ENCODE results near the gene TNFRSF19.
"Not testable (repeated sequence)": the region's sequence is repeated elsewhere in the genome, so short reads cannot be mapped to it uniquely, and the experiment has no call there.

TNFRSF19 gene

DNA sequence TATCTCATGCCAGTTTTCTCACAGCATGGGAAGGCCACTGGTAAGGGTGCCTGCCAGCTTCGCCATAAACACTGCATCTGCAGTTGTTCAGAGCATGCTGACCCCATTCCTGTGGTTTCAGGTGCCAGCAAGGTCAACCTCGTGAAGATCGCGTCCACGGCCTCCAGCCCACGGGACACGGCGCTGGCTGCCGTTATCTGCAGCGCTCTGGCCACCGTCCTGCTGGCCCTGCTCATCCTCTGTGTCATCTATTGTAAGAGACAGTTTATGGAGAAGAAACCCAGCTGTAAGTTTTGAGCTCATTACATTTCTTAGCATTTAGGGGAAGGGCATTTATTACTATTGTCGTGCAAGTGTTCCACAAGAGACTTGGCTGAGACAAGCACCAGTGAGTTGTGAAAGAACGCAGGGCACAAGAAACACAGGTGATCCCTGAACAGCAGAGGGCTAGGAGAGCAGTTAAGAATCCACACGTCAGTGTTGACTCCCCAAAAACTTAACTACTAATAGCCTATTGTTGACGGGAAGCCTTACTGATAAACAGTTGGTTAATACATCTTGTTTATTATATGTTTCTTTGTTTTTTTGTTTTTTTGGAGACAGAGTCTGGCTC, 88.8 kb downstream of the TNFRSF19 start:
- no peak for DNase-seq

DNA sequence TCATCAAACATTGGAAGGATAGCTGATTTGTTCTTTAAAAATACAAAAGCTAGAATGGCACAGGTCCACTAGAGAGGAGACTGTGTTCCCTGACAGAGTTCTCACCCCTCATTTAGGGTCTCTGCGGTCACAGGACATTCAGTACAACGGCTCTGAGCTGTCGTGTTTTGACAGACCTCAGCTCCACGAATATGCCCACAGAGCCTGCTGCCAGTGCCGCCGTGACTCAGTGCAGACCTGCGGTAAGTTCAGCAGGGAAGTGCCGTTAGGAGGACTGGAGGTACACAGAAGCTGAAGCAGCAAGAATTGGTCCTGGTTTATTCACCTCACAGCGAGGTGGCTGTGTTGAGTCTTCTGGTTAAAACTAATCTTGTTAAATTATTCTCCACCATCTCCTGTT, 90.0 kb downstream of the TNFRSF19 start:
- no peak for DNase-seq

GRCh38 chr13:23666582-23666981, 96.4 kb downstream of the TNFRSF19 start:
- no peak for DNase-seq

DNA sequence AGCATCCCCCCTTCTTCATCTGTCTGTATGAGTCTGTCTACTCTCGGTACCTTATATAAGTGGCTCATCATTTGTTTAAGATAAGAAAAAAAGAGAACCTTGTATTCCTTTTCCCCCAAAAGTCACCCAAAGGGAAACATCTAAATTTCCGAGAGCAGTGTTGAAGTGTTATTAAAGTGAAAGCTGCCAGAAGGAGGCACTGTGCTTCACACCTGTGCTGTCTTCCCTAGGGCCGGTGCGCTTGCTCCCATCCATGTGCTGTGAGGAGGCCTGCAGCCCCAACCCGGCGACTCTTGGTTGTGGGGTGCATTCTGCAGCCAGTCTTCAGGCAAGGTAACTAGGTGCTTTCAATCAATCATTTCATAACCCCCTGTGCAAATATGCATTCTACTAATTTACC, 97.5 kb downstream of the TNFRSF19 start:
- no peak for DNase-seq

- no peak for DNase-seq
These were observed 98.3 kb downstream of the TNFRSF19 start for GRCh38 chr13:23668562-23668961.

DNA sequence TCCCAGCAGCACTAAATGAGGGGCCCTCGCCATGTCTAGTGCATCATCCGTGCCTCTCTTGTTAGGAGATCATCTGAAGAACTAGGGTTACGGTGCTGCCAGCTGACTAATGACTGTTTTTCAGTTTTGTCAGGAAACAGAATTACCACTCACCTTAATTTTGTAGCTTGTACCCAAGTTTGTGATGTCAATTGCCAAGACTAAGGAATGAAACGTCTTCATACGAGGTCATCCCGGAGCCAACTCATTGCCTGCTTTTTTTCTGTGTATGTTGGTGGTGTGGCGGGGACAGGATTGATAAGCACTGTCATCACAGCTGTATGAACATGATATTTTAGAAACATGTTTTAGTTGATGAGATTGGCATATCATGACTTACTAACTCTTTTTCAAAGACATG, 100.6 kb downstream of the TNFRSF19 start:
- no peak for DNase-seq

- DNase-seq, result no peak
These were observed 101.2 kb downstream of the TNFRSF19 start for GRCh38 chr13:23671377-23671776.

GRCh38 chr13:23671897-23672296, 101.7 kb downstream of the TNFRSF19 start:
- DNase-seq, result no peak

- no peak for DNase-seq
These were observed 102.4 kb downstream of the TNFRSF19 start for GRCh38 chr13:23672616-23673015.

DNA sequence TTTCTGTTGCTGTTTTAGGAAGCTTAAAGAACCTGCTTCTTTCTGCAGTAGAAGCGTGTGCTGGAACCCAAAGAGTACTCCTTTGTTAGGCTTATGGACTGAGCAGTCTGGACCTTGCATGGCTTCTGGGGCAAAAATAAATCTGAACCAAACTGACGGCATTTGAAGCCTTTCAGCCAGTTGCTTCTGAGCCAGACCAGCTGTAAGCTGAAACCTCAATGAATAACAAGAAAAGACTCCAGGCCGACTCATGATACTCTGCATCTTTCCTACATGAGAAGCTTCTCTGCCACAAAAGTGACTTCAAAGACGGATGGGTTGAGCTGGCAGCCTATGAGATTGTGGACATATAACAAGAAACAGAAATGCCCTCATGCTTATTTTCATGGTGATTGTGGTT, 103.1 kb downstream of the TNFRSF19 start:
- no peak for DNase-seq

GRCh38 chr13:23673867-23674605, 103.8 kb downstream of the TNFRSF19 start:
- no peak for DNase-seq

- no peak for DNase-seq
These were observed 104.8 kb downstream of the TNFRSF19 start for GRCh38 chr13:23674795-23675640.

- DNase-seq, result not testable (repeated sequence)
These were observed 107.6 kb downstream of the TNFRSF19 start for GRCh38 chr13:23677679-23678288.

DNA sequence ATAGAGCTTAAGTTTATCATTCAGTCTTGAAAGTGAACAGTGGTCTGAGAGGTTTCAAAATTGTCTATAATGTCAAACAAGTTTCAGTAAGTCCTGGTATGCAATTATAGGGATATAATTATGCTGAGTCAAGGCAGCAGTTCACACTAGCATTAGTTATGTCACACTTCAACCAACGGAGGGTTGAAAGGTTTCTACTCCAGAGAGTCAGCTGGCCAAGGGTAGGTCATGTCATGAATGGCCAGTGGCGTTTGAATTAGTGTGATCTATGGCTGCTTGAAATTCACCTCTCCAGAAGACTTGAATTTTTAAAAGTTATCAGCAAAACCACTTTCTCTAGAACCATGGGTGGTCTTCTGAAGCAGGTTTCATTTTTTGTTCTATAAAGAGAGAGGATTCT, 108.6 kb downstream of the TNFRSF19 start:
- DNase-seq, result no peak

DNA sequence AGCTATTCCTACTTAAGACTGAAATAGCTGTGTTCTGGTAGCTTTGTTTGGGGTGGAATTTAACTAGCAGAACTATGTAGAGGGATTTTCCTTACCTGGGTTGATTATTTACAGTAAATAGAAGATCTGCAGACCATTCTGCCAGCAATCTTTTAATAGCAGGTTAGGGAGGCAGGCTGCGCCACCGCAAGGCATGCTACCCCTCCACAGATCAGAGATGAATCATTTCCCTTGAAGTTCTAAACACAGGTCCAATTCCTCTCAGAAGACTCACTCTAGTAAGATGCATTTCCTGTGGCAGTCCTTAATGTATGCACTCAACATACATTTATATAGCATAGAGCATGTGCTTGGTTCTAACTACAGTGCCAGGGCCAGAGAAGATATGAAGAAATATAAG, 109.0 kb downstream of the TNFRSF19 start:
- DNase-seq, result no peak

- DNase-seq, result no peak
These were observed 110.8 kb downstream of the TNFRSF19 start for GRCh38 chr13:23680845-23681669.

DNA sequence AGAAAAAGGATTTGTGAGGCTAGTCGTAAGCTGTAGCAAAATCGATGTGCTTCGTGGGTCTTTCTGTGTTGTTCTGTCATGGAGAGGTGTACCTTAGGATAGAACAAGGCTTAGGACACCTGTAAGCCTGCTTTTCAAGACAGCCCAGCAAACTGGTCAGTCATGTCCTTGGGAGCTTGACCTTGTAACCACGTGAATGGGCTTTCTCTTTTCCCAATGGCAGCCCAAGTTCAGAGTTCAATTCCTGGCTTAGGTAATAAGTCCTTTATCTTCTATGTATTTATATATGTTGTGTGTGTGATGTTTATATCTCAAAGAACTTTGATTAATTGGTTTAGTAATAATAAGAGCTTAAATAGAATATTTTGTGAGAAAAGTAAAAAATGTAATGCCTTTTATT, 112.9 kb downstream of the TNFRSF19 start:
- DNase-seq, result no peak

- no peak for DNase-seq
These were observed 114.4 kb downstream of the TNFRSF19 start for GRCh38 chr13:23684647-23685046.

GRCh38 chr13:23685416-23685815, 115.2 kb downstream of the TNFRSF19 start:
- DNase-seq, result no peak

- DNase-seq, result no peak
These were observed 116.7 kb downstream of the TNFRSF19 start for GRCh38 chr13:23686948-23687347.

- DNase-seq, result no peak
These were observed 117.4 kb downstream of the TNFRSF19 start for GRCh38 chr13:23687614-23688013.

- DNase-seq, result no peak
These were observed 118.1 kb downstream of the TNFRSF19 start for GRCh38 chr13:23688336-23688735.
